Activated CD4-positive, alpha-beta T cell treated with anti-CD3 and anti-CD28 coated beads for 36 hours (primary cell): ENCODE data around the gene ARHGAP27. TPM values are rescaled to one million over a fixed set of nuclear protein-coding genes. Genes with fewer than 3 reads are reported as not detected.
A peak's percentile ranks its signal among the peaks of the same experiment; 100 is the strongest.

Source experiments
- ATAC-seq: fragments of 200-7000 bp; cut with Tn5 transposase; one replicate; pipeline ENCODE4 v1.10.0; 2021; ENCODE audit warnings: mild to moderate bottlenecking, moderate library complexity
- CTCF ChIA-PET: fragments of 350-600 bp; sonication (Branson Sonifier 250); formaldehyde crosslinking; loops from one replicate; lab custom pipeline; 2021; ENCODE audit warnings: antibody characterized with exemption; lab: Charles Lee
- POLR2A ChIA-PET: fragments of 350-600 bp; sonication (Branson Sonifier 250); formaldehyde crosslinking; loops from one replicate; lab custom pipeline; 2021; ENCODE audit warnings: antibody characterized with exemption, inconsistent platforms; lab: Charles Lee
- DNase-seq: peaks from one replicate; pipeline ENCODE4 v3.0.0-alpha.2; 2020
- H3K27ac Mint-ChIP-seq: one replicate; pipeline ENCODE4 v1.8.0; 2021; ENCODE audit warnings: mixed read lengths
- H3K27me3 Mint-ChIP-seq: one replicate; pipeline ENCODE4 v1.8.0; 2021; ENCODE audit warnings: mixed read lengths
- H3K36me3 Mint-ChIP-seq: one replicate; pipeline ENCODE4 v1.8.0; 2021; ENCODE audit warnings: low read depth, mixed read lengths
- H3K4me1 Mint-ChIP-seq: one replicate; pipeline ENCODE4 v1.8.0; 2021; ENCODE audit warnings: mixed read lengths
- H3K4me3 Mint-ChIP-seq: one replicate; pipeline ENCODE4 v1.8.0; 2021; ENCODE audit warnings: mild to moderate bottlenecking, moderate library complexity, mixed read lengths
- H3K9me3 Mint-ChIP-seq: one replicate; pipeline ENCODE4 v1.8.0; 2021; ENCODE audit warnings: low read depth, mixed read lengths
- intact Hi-C, 2 experiments: fragments of 100-400 bp; cut with DNase I in 1 of 2; cut with micrococcal nuclease in 1 of 2; formaldehyde crosslinking; loops; one replicate each; pipeline versions ENCODE4 v1.14.2 to v1.15.1; 2022 to 2024; cut with DNase I, micrococcal nuclease
- total RNA-seq, 2 experiments: library from RNA; stranded (reverse); gene quantifications; one replicate each; pipeline ENCODE4 v1.2.3, GENCODE V29; 2021

ARHGAP27 gene
- total RNA-seq, 2 experiments from 2014 or later = 43.2 to 43.5 TPM

DNA sequence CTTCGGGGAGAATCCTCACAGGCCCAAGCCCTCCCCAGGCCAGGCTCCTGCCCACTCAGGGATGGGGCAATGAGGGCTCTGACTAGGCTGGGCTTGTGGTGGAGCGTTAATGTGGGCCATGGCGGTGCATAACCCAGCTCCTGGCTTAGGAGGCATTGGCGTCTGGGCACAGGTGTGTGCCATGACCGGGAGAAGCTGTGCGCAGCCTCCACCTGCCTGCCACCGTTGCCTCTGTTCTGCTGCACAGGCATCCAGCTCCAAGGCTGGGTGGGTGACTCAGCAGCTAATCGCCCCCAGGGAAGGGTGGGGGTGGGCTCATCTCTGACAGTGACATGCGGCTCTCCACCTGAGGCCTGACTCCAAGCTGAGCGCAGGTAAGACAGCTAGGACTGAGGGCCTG is 3.5 kb upstream of the ARHGAP27 start:
- no peaks in the 10 kb centered on the region for H3K27me3 Mint-ChIP-seq
- ChIA-PET CTCF (interaction anchor here (1.2 kb wide), 1 partner anchor 11 kb away, joined by 4 read pairs; no protein-coding TSS in a partner anchor), POLR2A (no interaction called here)
- peaks cover 10% of the 10 kb centered on the region for H3K4me1 Mint-ChIP-seq
- DNase-seq (no peak), ATAC-seq (no peak)
- intact Hi-C loops = no loop called here
- H3K9me3 Mint-ChIP-seq = no peaks in the 10 kb centered on the region
- no peak overlapping the region for H3K27ac Mint-ChIP-seq
- peaks cover 2% of the 10 kb centered on the region for H3K36me3 Mint-ChIP-seq
- H3K4me3 Mint-ChIP-seq = no peak overlapping the region

- ATAC-seq = no peak
- H3K4me1 Mint-ChIP-seq = peaks cover 10% of the 10 kb centered on the region
- H3K27ac Mint-ChIP-seq = no peak overlapping the region
- no peak overlapping the region for H3K4me3 Mint-ChIP-seq
- ChIA-PET POLR2A (no interaction called here), CTCF (interaction anchor here (1.2 kb wide), 1 partner anchor 10 kb away, joined by 4 read pairs; no protein-coding TSS in a partner anchor)
- intact Hi-C loops = no loop called here
- H3K9me3 Mint-ChIP-seq = no peaks in the 10 kb centered on the region
- no peak for DNase-seq
- H3K36me3 Mint-ChIP-seq = peaks cover 2% of the 10 kb centered on the region
- H3K27me3 Mint-ChIP-seq = no peaks in the 10 kb centered on the region
Measured at GRCh38 chr17:45435481-45435880, 2.8 kb upstream of the ARHGAP27 start.

DNA sequence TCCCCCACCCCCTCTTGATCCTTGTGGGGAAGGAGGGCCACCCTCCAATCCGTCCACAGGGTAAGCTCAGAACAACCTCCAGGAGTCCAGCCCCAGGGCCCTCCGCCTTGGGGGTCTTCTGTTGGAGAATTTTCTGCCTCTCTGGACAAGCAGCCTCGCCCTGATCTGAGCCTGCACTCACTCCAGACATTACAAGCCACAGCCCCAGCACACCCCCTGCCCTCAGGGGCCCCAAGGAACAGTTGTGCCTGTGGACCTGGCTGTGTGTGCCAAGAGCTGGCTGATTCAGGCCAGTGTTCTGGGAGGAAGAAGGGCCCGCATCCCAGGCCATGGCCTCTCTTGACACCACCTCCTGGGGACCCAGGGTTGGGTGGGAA is 477 bp upstream of the ARHGAP27 start:
- peaks cover 2% of the 10 kb centered on the region for H3K36me3 Mint-ChIP-seq
- no peak overlapping the region for H3K4me3 Mint-ChIP-seq
- DNase-seq (no peak), ATAC-seq (no peak)
- H3K4me1 Mint-ChIP-seq = peaks cover 20% of the 10 kb centered on the region
- POLR2A ChIA-PET = no interaction called here
- no peaks in the 10 kb centered on the region for H3K9me3 Mint-ChIP-seq
- no peak overlapping the region for H3K27ac Mint-ChIP-seq
- peaks cover 5% of the 10 kb centered on the region for H3K27me3 Mint-ChIP-seq
- intact Hi-C loops = no loop called here
- CTCF ChIA-PET = no interaction called here

DNA sequence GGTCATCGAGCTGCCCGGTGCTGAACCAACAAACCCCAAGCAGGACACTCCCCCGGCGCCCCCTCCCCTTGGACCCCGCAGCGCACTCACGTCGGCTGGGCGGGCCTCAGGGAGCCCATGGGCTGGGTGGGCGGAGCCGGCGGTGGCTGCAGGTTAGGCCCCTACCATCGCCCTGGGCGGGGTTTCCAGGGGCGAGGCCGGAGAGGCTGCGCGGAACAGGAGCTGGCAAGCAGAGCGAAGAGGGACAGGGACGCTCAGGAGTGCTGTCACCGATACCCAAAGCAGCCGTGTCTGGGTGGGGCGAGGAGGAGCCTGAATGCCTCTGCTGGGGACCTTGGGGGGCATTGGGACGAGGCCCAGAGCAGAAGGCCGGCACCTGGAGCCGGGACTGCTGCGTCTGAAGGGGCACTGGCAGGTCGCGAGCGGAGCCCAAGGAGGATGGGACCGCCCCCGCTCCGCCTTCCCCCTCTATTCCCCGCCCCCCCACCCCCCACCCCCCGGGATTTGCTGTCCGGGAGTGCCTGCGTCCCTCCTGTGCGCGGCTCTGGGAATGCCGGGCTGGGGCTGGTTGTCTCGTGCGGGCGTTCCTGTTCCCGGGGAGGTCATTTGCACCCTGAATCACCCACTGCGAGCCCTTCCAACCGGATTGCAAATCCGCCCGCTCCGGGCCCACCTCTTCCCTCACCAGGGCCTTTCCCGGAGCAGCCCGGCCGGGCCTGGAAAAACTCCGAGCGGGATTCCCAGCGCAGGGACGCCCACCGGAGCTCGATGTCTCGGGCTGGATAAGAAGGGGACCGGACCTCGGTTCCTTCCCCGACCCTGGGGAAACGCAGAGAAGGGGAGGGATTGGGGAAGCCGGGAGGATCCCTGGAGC is 902 bp downstream of the ARHGAP27 start:
- ChIA-PET CTCF (no interaction called here), POLR2A (no interaction called here)
- no peak overlapping the region for H3K27ac Mint-ChIP-seq

GRCh38 chr17:45430738-45431530 is 1.7 kb downstream of the ARHGAP27 start:
- no peaks in the 10 kb centered on the region for H3K36me3 Mint-ChIP-seq
- H3K4me1 Mint-ChIP-seq = peaks cover 21% of the 10 kb centered on the region
- intact Hi-C loops = loop anchor here in 1 of 2 experiments (2.0 kb wide), 1 partner anchor 154 kb away; no protein-coding TSS in a partner anchor
- peak overlapping the region; percentile 68 for H3K4me3 Mint-ChIP-seq
- H3K27me3 Mint-ChIP-seq = peaks cover 6% of the 10 kb centered on the region
- H3K9me3 Mint-ChIP-seq = no peaks in the 10 kb centered on the region
- peak overlapping the region; percentile 43 for H3K27ac Mint-ChIP-seq
- POLR2A ChIA-PET = no interaction called here
- peak; percentile 39 for ATAC-seq
- CTCF ChIA-PET = interaction anchor here (0.9 kb wide), 1 partner anchor 10 kb away, joined by 3 read pairs; no protein-coding TSS in a partner anchor
- DNase-seq = peak; percentile 72

More for the DNA sequence above, 902 bp downstream of the ARHGAP27 start:
- Mint-ChIP-seq H3K4me1 (peaks cover 21% of the 10 kb centered on the region), H3K36me3 (no peaks in the 10 kb centered on the region), H3K9me3 (no peaks in the 10 kb centered on the region), H3K4me3 (peak overlapping the region; percentile 68), H3K27me3 (peaks cover 6% of the 10 kb centered on the region)
- ATAC-seq (peak; percentile 76), DNase-seq (peak; percentile 86)
- intact Hi-C loops = loop anchor here in 1 of 2 experiments (2.0 kb wide), 1 partner anchor 153 kb away; no protein-coding TSS in a partner anchor

DNA sequence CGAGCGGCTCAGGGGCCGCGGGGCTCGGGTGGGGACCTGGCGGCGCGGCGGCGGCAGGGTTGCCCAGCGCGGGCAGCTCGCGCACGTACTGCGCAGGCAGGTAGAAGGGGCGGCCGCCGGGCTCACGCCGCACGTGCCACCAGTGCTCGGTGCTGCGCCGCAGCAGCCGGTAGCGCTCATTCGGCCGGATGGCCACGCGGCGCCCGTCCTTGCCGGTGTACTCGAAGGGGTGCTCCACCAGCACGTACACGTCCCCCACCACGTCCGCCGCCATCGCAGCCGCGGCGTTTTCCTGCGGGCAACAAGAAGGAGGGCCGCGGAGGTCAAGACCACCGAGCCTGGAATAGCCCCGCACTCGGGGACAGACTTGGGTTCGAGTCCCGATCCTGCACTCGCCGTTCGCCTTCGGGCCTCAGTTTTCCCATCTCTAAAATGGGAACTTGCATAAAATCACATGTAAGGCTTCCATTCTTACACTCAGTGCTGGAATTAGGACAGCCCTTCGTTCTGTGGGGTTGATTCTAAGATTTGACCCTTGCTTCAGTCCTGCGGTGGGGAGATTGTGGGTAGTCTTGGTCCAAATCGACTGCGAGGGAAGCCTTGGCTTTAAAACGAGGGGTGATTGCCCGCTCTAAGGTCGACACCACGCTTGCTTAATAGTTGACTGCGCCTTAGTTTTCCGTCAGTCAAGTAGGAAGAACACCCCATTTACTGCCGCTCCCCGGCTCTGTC is 2.5 kb downstream of the ARHGAP27 start:
- Mint-ChIP-seq H3K27me3 (peaks cover 6% of the 10 kb centered on the region), H3K4me1 (peaks cover 21% of the 10 kb centered on the region), H3K4me3 (peak overlapping the region; percentile 68), H3K36me3 (no peaks in the 10 kb centered on the region), H3K9me3 (no peaks in the 10 kb centered on the region), H3K27ac (no peak overlapping the region)
- POLR2A ChIA-PET = no interaction called here
- ATAC-seq (no peak), DNase-seq (no peak)
- CTCF ChIA-PET = interaction anchor here (0.9 kb wide), 1 partner anchor 11 kb away, joined by 3 read pairs; no protein-coding TSS in a partner anchor
- intact Hi-C loops = loop anchor here in 1 of 2 experiments (2.0 kb wide), 1 partner anchor 155 kb away; no protein-coding TSS in a partner anchor

GRCh38 chr17:45429339-45430005 is 3.2 kb downstream of the ARHGAP27 start:
- Mint-ChIP-seq H3K27me3 (peaks cover 6% of the 10 kb centered on the region), H3K27ac (no peak overlapping the region), H3K4me3 (no peak overlapping the region), H3K9me3 (no peaks in the 10 kb centered on the region), H3K36me3 (no peaks in the 10 kb centered on the region), H3K4me1 (peaks cover 21% of the 10 kb centered on the region)
- intact Hi-C loops = loop anchor here (2.0 to 10.0 kb wide), 3 partner anchors 155 to 405 kb away; no protein-coding TSS in a partner anchor
- CTCF ChIA-PET = interaction anchor here (0.6 to 1.2 kb wide), 5 partner anchors 17 to 180 kb away, joined by 3 to 4 read pairs (median 3); no protein-coding TSS in a partner anchor
- ATAC-seq (no peak), DNase-seq (no peak)
- POLR2A ChIA-PET = no interaction called here

GRCh38 chr17:45428931-45429338 is 3.7 kb downstream of the ARHGAP27 start:
- POLR2A ChIA-PET = no interaction called here
- Mint-ChIP-seq H3K36me3 (no peaks in the 10 kb centered on the region), H3K27ac (no peak overlapping the region)

DNA sequence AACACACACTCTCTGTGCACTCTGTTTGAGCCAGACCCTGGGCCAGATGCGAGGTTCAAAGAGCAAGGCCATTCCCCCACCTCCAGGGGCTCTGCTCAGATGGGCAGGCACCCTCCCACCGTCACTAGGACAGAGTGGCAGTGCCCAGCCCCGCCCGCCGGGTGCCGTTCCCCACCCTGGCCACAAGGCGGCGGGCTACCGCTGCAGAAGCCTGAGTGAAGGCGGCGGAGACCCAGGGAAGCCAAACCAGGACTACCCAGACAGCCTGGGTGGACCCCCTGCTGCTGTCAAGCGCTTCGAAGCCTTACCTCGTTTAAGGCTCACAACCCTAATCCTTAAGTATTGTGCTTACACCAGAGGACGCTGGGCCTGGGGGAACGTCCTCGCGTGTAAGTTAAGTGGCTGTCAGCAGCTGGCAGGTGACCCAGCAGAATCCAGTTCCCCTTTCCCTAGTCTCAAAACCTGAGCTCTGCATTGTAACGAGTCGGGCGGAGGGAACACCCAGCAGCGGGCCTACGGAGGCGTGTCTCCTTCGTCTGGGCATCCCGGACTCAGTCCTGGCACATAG is 4.5 kb downstream of the ARHGAP27 start:
- intact Hi-C loops = loop anchor here (5.0 to 10.0 kb wide), 2 partner anchors 164 to 407 kb away; no protein-coding TSS in a partner anchor
- DNase-seq = peak; percentile 88
- H3K27me3 Mint-ChIP-seq = peaks cover 6% of the 10 kb centered on the region
- no peaks in the 10 kb centered on the region for H3K9me3 Mint-ChIP-seq
- H3K4me3 Mint-ChIP-seq = peak overlapping the region; percentile 9
- ATAC-seq = peak; percentile 79
- no peaks in the 10 kb centered on the region for H3K36me3 Mint-ChIP-seq
- H3K27ac Mint-ChIP-seq = no peak overlapping the region
- CTCF ChIA-PET = interaction anchor here (0.6 to 1.7 kb wide), 9 partner anchors 14 to 427 kb away, joined by 3 to 6 read pairs (median 4); no protein-coding TSS in a partner anchor
- POLR2A ChIA-PET = no interaction called here
- H3K4me1 Mint-ChIP-seq = peaks cover 21% of the 10 kb centered on the region

More at GRCh38 chr17:45428931-45429338, 3.7 kb downstream of the ARHGAP27 start:
- ATAC-seq = no peak
- no peak for DNase-seq
- Mint-ChIP-seq H3K9me3 (no peaks in the 10 kb centered on the region), H3K27me3 (peaks cover 6% of the 10 kb centered on the region), H3K4me3 (no peak overlapping the region), H3K4me1 (peaks cover 21% of the 10 kb centered on the region)
- intact Hi-C loops = loop anchor here (5.0 to 10.0 kb wide), 2 partner anchors 163 to 406 kb away; no protein-coding TSS in a partner anchor
- CTCF ChIA-PET = interaction anchor here (0.6 to 1.7 kb wide), 9 partner anchors 13 to 403 kb away, joined by 3 to 6 read pairs (median 4); no protein-coding TSS in a partner anchor
